GM18951 (cell line): ENCODE data around the gene LZTR1.

Source experiments
- POLR2A ChIP-seq: IDR thresholded peaks from 4 replicates; pipeline ENCODE4 v1.6.1; 2011; ENCODE audit warnings: mild to moderate bottlenecking; ENCODE audit not compliant: insufficient read length, insufficient read depth; ENCODE audit errors: extremely low read depth
- in situ Hi-C: fragments of 300-500 bp; cut with MboI; formaldehyde crosslinking; loops from one replicate; pipeline ENCODE4 v1.12.0; 2022; ENCODE audit warnings: low sequenced_read_pairs, mixed read lengths, inconsistent platforms; ENCODE audit not compliant: unreplicated experiment

The LZTR1 gene

GRCh38 chr22:21009638-21010425, 27.7 kb downstream of the LZTR1 start:
- no peak for TF ChIP-seq POLR2A
- in situ Hi-C loops = no loop called here

GRCh38 chr22:21010426-21011113, 28.5 kb downstream of the LZTR1 start:
- in situ Hi-C loops = no loop called here
- TF ChIP-seq POLR2A = no peak

- in situ Hi-C loops = no loop called here
- TF ChIP-seq POLR2A = no peak
Observed at GRCh38 chr22:21012446-21013407, 30.6 kb downstream of the LZTR1 start.

GRCh38 chr22:21013657-21014201, 31.6 kb downstream of the LZTR1 start:
- in situ Hi-C loops = no loop called here
- no peak for TF ChIP-seq POLR2A

- TF ChIP-seq POLR2A = no peak
- in situ Hi-C loops = no loop called here
Observed at GRCh38 chr22:21014202-21014725, 32.2 kb downstream of the LZTR1 start.

GRCh38 chr22:21014726-21015465, 32.8 kb downstream of the LZTR1 start, which contains the start of gene P2RX6:
TSS of gene P2RX6 (plus strand) at chr22:21015165. CDS start at chr22:21015175, 10 bp downstream.
- in situ Hi-C loops = no loop called here
- no peak for TF ChIP-seq POLR2A

- in situ Hi-C loops = no loop called here
Observed at GRCh38 chr22:21015466-21016006, 33.4 kb downstream of the LZTR1 start.

GRCh38 chr22:21016644-21017420, 34.7 kb downstream of the LZTR1 start:
- in situ Hi-C loops = no loop called here
- no peak for TF ChIP-seq POLR2A

More at GRCh38 chr22:21015466-21016006, 33.4 kb downstream of the LZTR1 start:
- TF ChIP-seq POLR2A = no peak

GRCh38 chr22:21018314-21018713, 36.2 kb downstream of the LZTR1 start:
- in situ Hi-C loops = no loop called here
- no peak for TF ChIP-seq POLR2A

- in situ Hi-C loops = no loop called here
- no peak for TF ChIP-seq POLR2A
Observed at GRCh38 chr22:21020802-21021429, 38.8 kb downstream of the LZTR1 start.
